ENCODE data around the gene PRSS21.

Gene PRSS21

GRCh38 chr16:2816751-2817339, at the start of gene PRSS21:
PRSS21 (plus strand) TSS chr16:2817237; CDS start chr16:2817269, 32 bp downstream.
- DNase-seq, result peak; percentile 35

GRCh38 chr16:2767891-2768290, 49.1 kb upstream of the PRSS21 start:
- DNase-seq, result no peak

- no peak for DNase-seq
Measured at GRCh38 chr16:2768403-2769089, 48.5 kb upstream of the PRSS21 start.

- DNase-seq, result no peak
Measured at GRCh38 chr16:2769100-2769529, 47.9 kb upstream of the PRSS21 start.

GRCh38 chr16:2769675-2770056, 47.4 kb upstream of the PRSS21 start:
- DNase-seq, result no peak

- DNase-seq, result no peak
Measured at GRCh38 chr16:2770057-2770951, 46.7 kb upstream of the PRSS21 start.

- DNase-seq, result no peak
Measured at GRCh38 chr16:2771496-2772402, 45.3 kb upstream of the PRSS21 start.

- DNase-seq, result no peak
Measured at GRCh38 chr16:2773188-2773968, 43.7 kb upstream of the PRSS21 start.

- no peak for DNase-seq
Measured at GRCh38 chr16:2774161-2774891, 42.7 kb upstream of the PRSS21 start.

GRCh38 chr16:2775131-2775716, 41.8 kb upstream of the PRSS21 start:
- no peak for DNase-seq

GRCh38 chr16:2775765-2776499, 41.1 kb upstream of the PRSS21 start:
- no peak for DNase-seq

GRCh38 chr16:2776500-2777139, 40.4 kb upstream of the PRSS21 start:
- no peak for DNase-seq

- peak; percentile 89 for DNase-seq
Measured at GRCh38 chr16:2777231-2777902, 39.7 kb upstream of the PRSS21 start, which contains the start of gene ELOB. ELOB (minus strand) TSS chr16:2777280; CDS start chr16:2777239, 41 bp downstream.

- DNase-seq, result no peak
Measured at GRCh38 chr16:2777903-2778629, 39.0 kb upstream of the PRSS21 start.

GRCh38 chr16:2778630-2778958, 38.4 kb upstream of the PRSS21 start:
- DNase-seq, result no peak

GRCh38 chr16:2779151-2779920, 37.7 kb upstream of the PRSS21 start:
- peak; percentile 14 for DNase-seq
